K562 (cell line): Measurements from ENCODE around the gene SNX27. TPM values are rescaled to one million over a fixed set of nuclear protein-coding genes. Genes with fewer than 3 reads are reported as not detected.

ENCODE experiments used
- CBX3 ChIP-seq, 2 experiments: IDR thresholded peaks; 1 replicate in 1 of 2; 2 replicates in 1 of 2; pipeline ENCODE4 v1.6.1; 2012; ENCODE audit warnings: inconsistent platforms in 2 of 2, low read length in 2 of 2, borderline replicate concordance in 1 of 2, control low read depth in 1 of 2
- EP400 ChIP-seq: fragments of 450-650 bp; IDR thresholded peaks from 2 replicates; pipeline ENCODE4 v1.6.1; 2017; ENCODE audit warnings: antibody characterized with exemption, mild to moderate bottlenecking, moderate library complexity
- ESRRB ChIP-seq: fragments of 250-450 bp; sonication (Bioruptor Pico); IDR thresholded peaks from 2 replicates; pipeline ENCODE4 v1.5.0; 2020; ENCODE audit warnings: mild to moderate bottlenecking, moderate library complexity, borderline replicate concordance
- FOXA1 ChIP-seq: fragments of 450-650 bp; IDR thresholded peaks from 2 replicates; pipeline ENCODE4 v1.6.1; 2016; ENCODE audit warnings: mild to moderate bottlenecking, borderline replicate concordance
- KLF16 ChIP-seq: IDR thresholded peaks from 2 replicates; pipeline ENCODE4 v1.6.1; 2016; ENCODE audit warnings: antibody characterized with exemption
- MAFG ChIP-seq: fragments of 450-650 bp; conservative IDR thresholded peaks from 2 replicates; pipeline ENCODE4 v1.6.1; 2016; ENCODE audit warnings: missing genetic modification characterization, missing compliant biosample characterization
- MBD2 ChIP-seq: sonication (generic); IDR thresholded peaks from 2 replicates; pipeline ENCODE4 v1.6.1; 2016; ENCODE audit warnings: low read depth, borderline replicate concordance
- MYNN ChIP-seq, 2 experiments: sonication (generic); formaldehyde crosslinking in 1 of 2; IDR thresholded peaks; 2 replicates each; pipeline versions ENCODE4 v1.5.0 to v1.6.1; 2016 to 2020; ENCODE audit warnings: antibody characterized with exemption in 1 of 2, missing genetic modification reagents in 1 of 2
- NCOA1 ChIP-seq: fragments of 450-650 bp; IDR thresholded peaks from 2 replicates; pipeline ENCODE4 v1.6.1; 2016; ENCODE audit warnings: low read depth
- NFIC ChIP-seq: fragments of 450-650 bp; IDR thresholded peaks from 2 replicates; pipeline ENCODE4 v1.6.1; 2017; ENCODE audit warnings: mild to moderate bottlenecking, inconsistent platforms
- NUFIP1 ChIP-seq: fragments of 450-650 bp; IDR thresholded peaks from 2 replicates; pipeline ENCODE4 v1.6.1; 2018; ENCODE audit not compliant: partially characterized antibody
- POLR2G ChIP-seq: fragments of 200-400 bp; formaldehyde crosslinking; IDR thresholded peaks from 2 replicates; pipeline ENCODE4 v1.6.1; 2017; ENCODE audit warnings: low read depth, mild to moderate bottlenecking, antibody characterized with exemption, low read length, moderate library complexity
- PTRF ChIP-seq: fragments of 450-650 bp; IDR thresholded peaks from 2 replicates; pipeline ENCODE4 v1.6.1; 2016; ENCODE audit warnings: mild to moderate bottlenecking, missing genetic modification characterization, missing compliant biosample characterization
- RBM17 ChIP-seq: fragments of 200-400 bp; formaldehyde crosslinking; IDR thresholded peaks from 2 replicates; pipeline ENCODE4 v1.6.1; 2017; ENCODE audit warnings: low read depth, mild to moderate bottlenecking, low read length, borderline replicate concordance
- ZEB2 ChIP-seq: fragments of 450-650 bp; IDR thresholded peaks from 2 replicates; pipeline ENCODE4 v1.6.1; 2016
- ZNF239 ChIP-seq: fragments of 250-450 bp; sonication (Bioruptor Pico); IDR thresholded peaks from 2 replicates; pipeline ENCODE4 v1.4.0; 2020; ENCODE audit warnings: mild to moderate bottlenecking
- ZNF551 ChIP-seq: fragments of 250-450 bp; sonication (Bioruptor Pico); IDR thresholded peaks from 2 replicates; pipeline ENCODE4 v1.5.0; 2021; ENCODE audit warnings: mild to moderate bottlenecking, moderate library complexity
- ZNF695 ChIP-seq: fragments of 450-650 bp; formaldehyde crosslinking; IDR thresholded peaks from 2 replicates; pipeline ENCODE4 v1.4.0; 2020; ENCODE audit warnings: mild to moderate bottlenecking, moderate library complexity
- polyA plus RNA-seq, 8 experiments: library from polyadenylated mRNA; depleted of rRNA in 4 of 8; stranded (reverse) in 5 of 8; unstranded in 3 of 8; fragments of >200 nt; fragmentation: Nextera tagmentation in 2 of 8; fragmentation: Illumina TruSeq in 1 of 8; extraction: Ambion mirVana in 2 of 8; extraction: Trizol in 1 of 8; gene quantifications; 2 replicates each; pipeline versions ENCODE4 v1.2.1 to v1.2.3, GENCODE V29; 2011 to 2014; ENCODE audit warnings: inconsistent platforms in 1 of 8, missing spikeins in 1 of 8
- total RNA-seq, 7 experiments: library from RNA; depleted of rRNA in 6 of 7; stranded (reverse); fragments of >200 nt in 6 of 7; fragmentation: Illumina TruSeq in 2 of 7; extraction: Trizol in 2 of 7; gene quantifications; 2 replicates each; pipeline versions ENCODE4 v1.2.1 to v1.2.3, GENCODE V29; 2011 to 2021; ENCODE audit warnings: low replicate concordance in 1 of 7
- TF ChIP-seq, protein P1 (sequence below): fragments of 450-650 bp; formaldehyde crosslinking; conservative IDR thresholded peaks from 2 replicates; pipeline ENCODE4 v1.4.0; 2022; ENCODE audit warnings: mild to moderate bottlenecking, missing genetic modification characterization
- TF ChIP-seq, protein P2 (sequence below): sonication (generic); formaldehyde crosslinking; IDR thresholded peaks from 2 replicates; pipeline ENCODE4 v1.8.0; 2022; ENCODE audit warnings: missing genetic modification reagents, mild to moderate bottlenecking, moderate library complexity, borderline replicate concordance
- TF ChIP-seq, protein P3 (sequence below): fragments of 250-450 bp; sonication (Bioruptor Pico); IDR thresholded peaks from 2 replicates; pipeline ENCODE4 v1.9.0; 2021; ENCODE audit warnings: mild to moderate bottlenecking, inconsistent platforms
- TF ChIP-seq, protein P4 (sequence below): fragments of 450-650 bp; IDR thresholded peaks from 2 replicates; pipeline ENCODE4 v1.6.1; 2016; ENCODE audit warnings: missing biosample characterization, missing genetic modification characterization
- TF ChIP-seq, protein P5 (sequence below): sonication (generic); IDR thresholded peaks from 2 replicates; pipeline ENCODE4 v1.6.1; 2016

SNX27 gene
- total and polyA plus RNA-seq, 9 of the 15 experiments (the other 6 are each of a cell fraction or from before 2014, with no cell fraction given) = 4.5 to 18.7 (median 10.1) TPM

DNA sequence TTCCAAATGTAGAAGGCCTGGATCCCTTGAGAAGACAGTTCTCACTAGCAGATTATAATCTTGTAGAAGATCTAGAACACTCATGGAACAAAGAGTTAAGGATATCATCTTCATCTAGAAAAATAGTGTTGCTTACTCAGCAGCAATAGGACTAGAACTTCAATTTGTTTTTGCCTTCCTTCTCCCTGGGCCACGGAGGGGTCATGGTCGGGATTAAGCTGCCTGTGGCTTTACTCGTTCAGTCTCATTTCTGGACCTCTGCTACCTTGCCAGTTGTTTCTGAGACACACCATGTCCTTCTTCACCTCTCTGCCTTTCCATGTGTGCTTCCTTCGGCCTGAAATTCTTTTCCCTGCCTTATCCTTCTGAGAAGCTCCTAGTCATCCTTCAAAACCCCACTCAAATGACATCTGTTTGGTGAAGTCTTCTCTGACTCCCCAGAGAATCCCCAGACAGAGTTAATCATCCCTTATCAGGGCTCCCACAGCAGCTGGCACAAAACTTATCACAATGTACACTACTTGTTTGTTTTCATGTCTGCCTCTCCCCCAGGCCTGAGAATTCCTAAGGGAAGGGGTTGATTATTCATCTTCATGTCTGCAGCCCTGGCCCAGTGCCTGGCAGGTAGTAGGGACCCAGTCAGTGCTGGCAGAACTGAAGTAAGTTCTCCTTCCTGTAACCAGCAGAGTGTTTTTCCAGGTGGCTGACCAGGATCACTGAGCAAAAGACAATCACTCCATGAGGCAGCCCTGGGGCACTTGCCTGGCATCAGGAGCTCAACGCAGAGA, 15.5 kb upstream of the SNX27 start (continued):
- TF ChIP-seq MYNN (IDR thresholded peaks at IDR 0.05) (peak; percentile 91; the same call in 1 of the 2 replicates), MYNN (CRISPR knock-in tag; IDR thresholded peaks at IDR 0.05) (no peak), NUFIP1 (no peak), POLR2G (no peak), KLF16 (peak; percentile 95), ZNF551 (CRISPR knock-in tag) (no peak), FOXA1 (peak; percentile 47; the same call in 1 of the 2 replicates), RBM17 (no peak), MAFG (tag) (peak; percentile 85), ZNF239 (peak; percentile 71), PTRF (no peak), ZEB2 (peak; percentile 83), NCOA1 (peak; percentile 86), ZNF695 (CRISPR knock-in tag) (no peak), EP400 (peak; percentile 43; the same call in 1 of the 2 replicates), NFIC (peak; percentile 95), MBD2 (peak; percentile 56; the same call in 1 of the 2 replicates), CBX3 (IDR thresholded peaks at IDR 0.05; ENCODE audit: borderline replicate concordance in 1 of 2, low read length in 2 of 2) (peak in 1 of 2 experiments; percentile 58; a peak in 1 of 3 replicates), ESRRB (no peak)
- TF ChIP-seq, protein P1, sequence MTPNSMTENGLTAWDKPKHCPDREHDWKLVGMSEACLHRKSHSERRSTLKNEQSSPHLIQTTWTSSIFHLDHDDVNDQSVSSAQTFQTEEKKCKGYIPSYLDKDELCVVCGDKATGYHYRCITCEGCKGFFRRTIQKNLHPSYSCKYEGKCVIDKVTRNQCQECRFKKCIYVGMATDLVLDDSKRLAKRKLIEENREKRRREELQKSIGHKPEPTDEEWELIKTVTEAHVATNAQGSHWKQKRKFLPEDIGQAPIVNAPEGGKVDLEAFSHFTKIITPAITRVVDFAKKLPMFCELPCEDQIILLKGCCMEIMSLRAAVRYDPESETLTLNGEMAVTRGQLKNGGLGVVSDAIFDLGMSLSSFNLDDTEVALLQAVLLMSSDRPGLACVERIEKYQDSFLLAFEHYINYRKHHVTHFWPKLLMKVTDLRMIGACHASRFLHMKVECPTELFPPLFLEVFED = 0 out of 2 replicates have a peak, but pooled peaks have one; percentile 40
- TF ChIP-seq, protein P2, sequence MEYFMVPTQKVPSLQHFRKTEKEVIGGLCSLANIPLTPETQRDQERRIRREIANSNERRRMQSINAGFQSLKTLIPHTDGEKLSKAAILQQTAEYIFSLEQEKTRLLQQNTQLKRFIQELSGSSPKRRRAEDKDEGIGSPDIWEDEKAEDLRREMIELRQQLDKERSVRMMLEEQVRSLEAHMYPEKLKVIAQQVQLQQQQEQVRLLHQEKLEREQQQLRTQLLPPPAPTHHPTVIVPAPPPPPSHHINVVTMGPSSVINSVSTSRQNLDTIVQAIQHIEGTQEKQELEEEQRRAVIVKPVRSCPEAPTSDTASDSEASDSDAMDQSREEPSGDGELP (CRISPR knock-in tag) = peak; percentile 72
- TF ChIP-seq, protein P3, sequence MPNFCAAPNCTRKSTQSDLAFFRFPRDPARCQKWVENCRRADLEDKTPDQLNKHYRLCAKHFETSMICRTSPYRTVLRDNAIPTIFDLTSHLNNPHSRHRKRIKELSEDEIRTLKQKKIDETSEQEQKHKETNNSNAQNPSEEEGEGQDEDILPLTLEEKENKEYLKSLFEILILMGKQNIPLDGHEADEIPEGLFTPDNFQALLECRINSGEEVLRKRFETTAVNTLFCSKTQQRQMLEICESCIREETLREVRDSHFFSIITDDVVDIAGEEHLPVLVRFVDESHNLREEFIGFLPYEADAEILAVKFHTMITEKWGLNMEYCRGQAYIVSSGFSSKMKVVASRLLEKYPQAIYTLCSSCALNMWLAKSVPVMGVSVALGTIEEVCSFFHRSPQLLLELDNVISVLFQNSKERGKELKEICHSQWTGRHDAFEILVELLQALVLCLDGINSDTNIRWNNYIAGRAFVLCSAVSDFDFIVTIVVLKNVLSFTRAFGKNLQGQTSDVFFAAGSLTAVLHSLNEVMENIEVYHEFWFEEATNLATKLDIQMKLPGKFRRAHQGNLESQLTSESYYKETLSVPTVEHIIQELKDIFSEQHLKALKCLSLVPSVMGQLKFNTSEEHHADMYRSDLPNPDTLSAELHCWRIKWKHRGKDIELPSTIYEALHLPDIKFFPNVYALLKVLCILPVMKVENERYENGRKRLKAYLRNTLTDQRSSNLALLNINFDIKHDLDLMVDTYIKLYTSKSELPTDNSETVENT (CRISPR knock-in tag) = no peak
- TF ChIP-seq, protein P4, sequence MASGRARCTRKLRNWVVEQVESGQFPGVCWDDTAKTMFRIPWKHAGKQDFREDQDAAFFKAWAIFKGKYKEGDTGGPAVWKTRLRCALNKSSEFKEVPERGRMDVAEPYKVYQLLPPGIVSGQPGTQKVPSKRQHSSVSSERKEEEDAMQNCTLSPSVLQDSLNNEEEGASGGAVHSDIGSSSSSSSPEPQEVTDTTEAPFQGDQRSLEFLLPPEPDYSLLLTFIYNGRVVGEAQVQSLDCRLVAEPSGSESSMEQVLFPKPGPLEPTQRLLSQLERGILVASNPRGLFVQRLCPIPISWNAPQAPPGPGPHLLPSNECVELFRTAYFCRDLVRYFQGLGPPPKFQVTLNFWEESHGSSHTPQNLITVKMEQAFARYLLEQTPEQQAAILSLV (tag) = no peak
- TF ChIP-seq, protein P5, sequence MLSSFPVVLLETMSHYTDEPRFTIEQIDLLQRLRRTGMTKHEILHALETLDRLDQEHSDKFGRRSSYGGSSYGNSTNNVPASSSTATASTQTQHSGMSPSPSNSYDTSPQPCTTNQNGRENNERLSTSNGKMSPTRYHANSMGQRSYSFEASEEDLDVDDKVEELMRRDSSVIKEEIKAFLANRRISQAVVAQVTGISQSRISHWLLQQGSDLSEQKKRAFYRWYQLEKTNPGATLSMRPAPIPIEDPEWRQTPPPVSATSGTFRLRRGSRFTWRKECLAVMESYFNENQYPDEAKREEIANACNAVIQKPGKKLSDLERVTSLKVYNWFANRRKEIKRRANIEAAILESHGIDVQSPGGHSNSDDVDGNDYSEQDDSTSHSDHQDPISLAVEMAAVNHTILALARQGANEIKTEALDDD = peak; percentile 74
